22Rv1 (cell line): ENCODE results near the gene IL1RN.

ENCODE experiments used
- ZFX ChIP-seq: fragments of 450-650 bp; IDR thresholded peaks from 2 replicates; pipeline ENCODE4 v1.6.1; 2017; ENCODE audit warnings: antibody characterized with exemption, borderline replicate concordance
- TF ChIP-seq, protein P1 (sequence below): fragments of 450-650 bp; IDR thresholded peaks from 2 replicates; pipeline ENCODE4 v1.5.1; 2017; ENCODE audit warnings: mild to moderate bottlenecking

DNA sequence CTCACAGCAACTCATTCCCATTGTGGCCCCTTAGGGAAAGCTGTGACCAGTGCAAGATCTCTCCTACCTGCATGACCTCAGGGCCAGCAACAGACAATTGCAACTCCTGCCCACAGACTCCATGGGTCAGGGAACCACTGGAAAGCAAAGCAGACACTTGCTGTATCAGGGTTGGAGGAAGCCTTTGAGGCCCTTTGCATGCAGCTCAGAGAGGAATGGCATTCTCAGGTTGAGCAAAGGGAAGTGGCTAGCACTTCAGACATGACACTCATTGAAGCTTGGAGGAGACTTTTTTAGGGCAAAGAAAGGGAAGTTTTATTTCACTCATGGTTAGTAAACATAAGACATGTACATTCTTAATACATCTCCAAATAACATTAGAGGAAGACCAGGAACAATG is 37.5 kb upstream of the IL1RN start:
- TF ChIP-seq, protein P1, sequence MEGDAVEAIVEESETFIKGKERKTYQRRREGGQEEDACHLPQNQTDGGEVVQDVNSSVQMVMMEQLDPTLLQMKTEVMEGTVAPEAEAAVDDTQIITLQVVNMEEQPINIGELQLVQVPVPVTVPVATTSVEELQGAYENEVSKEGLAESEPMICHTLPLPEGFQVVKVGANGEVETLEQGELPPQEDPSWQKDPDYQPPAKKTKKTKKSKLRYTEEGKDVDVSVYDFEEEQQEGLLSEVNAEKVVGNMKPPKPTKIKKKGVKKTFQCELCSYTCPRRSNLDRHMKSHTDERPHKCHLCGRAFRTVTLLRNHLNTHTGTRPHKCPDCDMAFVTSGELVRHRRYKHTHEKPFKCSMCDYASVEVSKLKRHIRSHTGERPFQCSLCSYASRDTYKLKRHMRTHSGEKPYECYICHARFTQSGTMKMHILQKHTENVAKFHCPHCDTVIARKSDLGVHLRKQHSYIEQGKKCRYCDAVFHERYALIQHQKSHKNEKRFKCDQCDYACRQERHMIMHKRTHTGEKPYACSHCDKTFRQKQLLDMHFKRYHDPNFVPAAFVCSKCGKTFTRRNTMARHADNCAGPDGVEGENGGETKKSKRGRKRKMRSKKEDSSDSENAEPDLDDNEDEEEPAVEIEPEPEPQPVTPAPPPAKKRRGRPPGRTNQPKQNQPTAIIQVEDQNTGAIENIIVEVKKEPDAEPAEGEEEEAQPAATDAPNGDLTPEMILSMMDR: no peak
- TF ChIP-seq ZFX: no peak
